HEK293 (cell line): ENCODE data around the gene NRP1.

Experiments used
- CTCF ChIA-PET: fragments of 350-600 bp; formaldehyde crosslinking; extraction: SDS; loops from one replicate; lab custom pipeline; 2021; ENCODE audit warnings: antibody characterized with exemption; lab: Yijun Ruan, JAX
- POLR2A ChIA-PET: fragments of 300-600 bp; formaldehyde crosslinking; extraction: SDS; loops from one replicate; lab custom pipeline; 2020; ENCODE audit warnings: antibody characterized with exemption, inconsistent platforms; lab: Yijun Ruan, JAX
- H3K27ac ChIP-seq: fragments of 200-500 bp; sonication (Bioruptor generic); 2 replicates; pipeline ENCODE4 v1.5.1; 2014; ENCODE audit warnings: low read depth, low read length, control low read depth, inconsistent platforms; ENCODE audit errors: extremely low read depth
- H3K36me3 ChIP-seq, 2 experiments: fragments of 200-500 bp in 1 of 2; sonication (Bioruptor generic) in 1 of 2; 1 replicate in 1 of 2; 2 replicates in 1 of 2; pipeline ENCODE4 v1.5.1; 2014 to 2017; ENCODE audit warnings: inconsistent platforms in 2 of 2, low read length in 2 of 2; ENCODE audit not compliant: control insufficient read depth in 2 of 2, insufficient read depth in 1 of 2
- H3K4me1 ChIP-seq: fragments of 200-500 bp; sonication (Bioruptor generic); 2 replicates; pipeline ENCODE4 v1.5.1; 2014; ENCODE audit warnings: mild to moderate bottlenecking, low read length, inconsistent platforms; ENCODE audit not compliant: control insufficient read depth, insufficient read depth
- H3K4me3 ChIP-seq: 2 replicates; pipeline ENCODE4 v1.5.1; 2011; ENCODE audit warnings: low read depth, mild to moderate bottlenecking, control low read depth, low read length, moderate library complexity
- H3K9me3 ChIP-seq: fragments of 200-500 bp; sonication (Bioruptor generic); 2 replicates; pipeline ENCODE4 v1.5.1; 2014; ENCODE audit warnings: low read depth, low read length, inconsistent platforms; ENCODE audit not compliant: control insufficient read depth, insufficient read depth
- ATF2 ChIP-seq: fragments of 450-650 bp; formaldehyde crosslinking; IDR thresholded peaks from 2 replicates; pipeline ENCODE4 v1.5.1; 2016; ENCODE audit warnings: missing biosample characterization, missing genetic modification characterization, low read depth
- BCL11B ChIP-seq: fragments of 450-650 bp; formaldehyde crosslinking; IDR thresholded peaks from 2 replicates; pipeline ENCODE4 v1.5.1; 2016; ENCODE audit warnings: low read depth, missing biosample characterization, missing genetic modification characterization
- CTCF ChIP-seq: fragments of 450-650 bp; formaldehyde crosslinking; IDR thresholded peaks from 2 replicates; pipeline ENCODE4 v1.5.1; 2016; ENCODE audit warnings: missing biosample characterization, missing genetic modification characterization
- KLF1 ChIP-seq: fragments of 450-650 bp; formaldehyde crosslinking; IDR thresholded peaks from 2 replicates; pipeline ENCODE4 v1.5.1; 2016; ENCODE audit warnings: missing biosample characterization, missing genetic modification characterization
- REST ChIP-seq: fragments of 450-650 bp; formaldehyde crosslinking; IDR thresholded peaks from 2 replicates; pipeline ENCODE4 v1.5.1; 2016; ENCODE audit warnings: missing biosample characterization, missing genetic modification characterization
- SP2 ChIP-seq: fragments of 450-650 bp; formaldehyde crosslinking; IDR thresholded peaks from 2 replicates; pipeline ENCODE4 v1.5.1; 2016; ENCODE audit warnings: missing biosample characterization, missing genetic modification characterization
- SP3 ChIP-seq: fragments of 450-650 bp; formaldehyde crosslinking; IDR thresholded peaks from 2 replicates; pipeline ENCODE4 v1.5.1; 2016; ENCODE audit warnings: missing biosample characterization, missing genetic modification characterization
- ZBTB44 ChIP-seq: fragments of 450-650 bp; IDR thresholded peaks from 2 replicates; pipeline ENCODE4 v1.5.1; 2018; ENCODE audit warnings: missing biosample characterization, mild to moderate bottlenecking, missing genetic modification characterization
- ZNF114 ChIP-seq: fragments of 450-650 bp; formaldehyde crosslinking; IDR thresholded peaks from 2 replicates; pipeline ENCODE4 v1.5.0; 2017; ENCODE audit warnings: missing biosample characterization, missing genetic modification characterization
- ZNF140 ChIP-seq: fragments of 450-650 bp; formaldehyde crosslinking; IDR thresholded peaks from 2 replicates; pipeline ENCODE4 v1.5.1; 2016; ENCODE audit warnings: missing biosample characterization, missing genetic modification characterization
- ZNF18 ChIP-seq: fragments of 450-650 bp; formaldehyde crosslinking; IDR thresholded peaks from 2 replicates; pipeline ENCODE4 v1.5.1; 2016; ENCODE audit warnings: missing biosample characterization, missing genetic modification characterization
- ZNF2 ChIP-seq: fragments of 450-650 bp; formaldehyde crosslinking; IDR thresholded peaks from 2 replicates; pipeline ENCODE4 v1.5.1; 2016; ENCODE audit warnings: missing biosample characterization, missing genetic modification characterization
- ZNF211 ChIP-seq: fragments of 450-650 bp; formaldehyde crosslinking; IDR thresholded peaks from 2 replicates; pipeline ENCODE4 v1.5.1; 2016; ENCODE audit warnings: low read depth, missing biosample characterization, missing genetic modification characterization
- ZNF239 ChIP-seq: fragments of 450-650 bp; formaldehyde crosslinking; IDR thresholded peaks from 2 replicates; pipeline ENCODE4 v1.5.1; 2016; ENCODE audit warnings: missing biosample characterization, missing genetic modification characterization
- ZNF266 ChIP-seq: fragments of 450-650 bp; formaldehyde crosslinking; IDR thresholded peaks from 2 replicates; pipeline ENCODE4 v1.5.1; 2016; ENCODE audit warnings: missing biosample characterization, missing genetic modification characterization, low read depth
- ZNF341 ChIP-seq: fragments of 450-650 bp; formaldehyde crosslinking; IDR thresholded peaks from 2 replicates; pipeline ENCODE4; 2016; ENCODE audit warnings: low read depth, missing biosample characterization, missing genetic modification characterization
- ZNF530 ChIP-seq: fragments of 450-650 bp; formaldehyde crosslinking; IDR thresholded peaks from 2 replicates; pipeline ENCODE4 v1.5.1; 2016; ENCODE audit warnings: low read depth, missing biosample characterization, missing genetic modification characterization
- ZNF544 ChIP-seq: fragments of 450-650 bp; formaldehyde crosslinking; IDR thresholded peaks from 2 replicates; pipeline ENCODE4 v1.5.0; 2017; ENCODE audit warnings: missing biosample characterization, missing genetic modification characterization
- ZNF560 ChIP-seq: fragments of 450-650 bp; formaldehyde crosslinking; IDR thresholded peaks from 2 replicates; pipeline ENCODE4 v1.5.1; 2017; ENCODE audit warnings: missing biosample characterization, missing genetic modification characterization, borderline replicate concordance
- ZNF600 ChIP-seq: fragments of 450-650 bp; formaldehyde crosslinking; IDR thresholded peaks from 2 replicates; pipeline ENCODE4 v1.5.1; 2016; ENCODE audit warnings: missing biosample characterization, missing genetic modification characterization
- ZNF76 ChIP-seq: fragments of 450-650 bp; formaldehyde crosslinking; IDR thresholded peaks from 2 replicates; pipeline ENCODE4; 2016; ENCODE audit warnings: low read depth, missing biosample characterization, missing genetic modification characterization, borderline replicate concordance
- ZXDB ChIP-seq: fragments of 450-650 bp; formaldehyde crosslinking; IDR thresholded peaks from 2 replicates; pipeline ENCODE4 v1.5.1; 2016; ENCODE audit warnings: missing biosample characterization, missing genetic modification characterization

The NRP1 gene

GRCh38 chr10:33345236-33345635, 10.8 kb upstream of the NRP1 start:
- TF ChIP-seq ZNF211 (tag by site-specific recombination), result no peak
- no peak for TF ChIP-seq ATF2 (tag by site-specific recombination)
- no peak for TF ChIP-seq ZNF114
- no peak for TF ChIP-seq ZNF544
- TF ChIP-seq REST, result no peak
- TF ChIP-seq ZNF76 (tag by site-specific recombination), result no peak
- TF ChIP-seq KLF1 (tag by site-specific recombination), result no peak
- no peak for TF ChIP-seq ZNF600
- TF ChIP-seq ZBTB44, result no peak
- no peak for TF ChIP-seq ZNF18 (tag by site-specific recombination)
- no peak for TF ChIP-seq ZNF2 (tag by site-specific recombination)
- TF ChIP-seq SP2 (tag by site-specific recombination), result no peak
- no peak for TF ChIP-seq ZNF239
- H3K4me1 ChIP-seq, result 0 out of 2 replicates have a peak, but pooled peaks cover 3% of the 10 kb centered on the region
- POLR2A ChIA-PET, result no interaction called here

GRCh38 chr10:33344676-33345075, 10.2 kb upstream of the NRP1 start:
- ChIA-PET CTCF (no interaction called here), POLR2A (no interaction called here)
- 0 out of 2 replicates have a peak, but pooled peaks cover 3% of the 10 kb centered on the region for H3K4me1 ChIP-seq
- no peak overlapping the region for H3K27ac ChIP-seq
- H3K4me3 ChIP-seq, result no peak overlapping the region
- H3K9me3 ChIP-seq, result no peaks in the 10 kb centered on the region
- TF ChIP-seq ZNF266 (tag by site-specific recombination) (peak; percentile 99), ZNF341 (tag by site-specific recombination) (no peak)
- no peaks in the 10 kb centered on the region for H3K36me3 ChIP-seq

More at GRCh38 chr10:33345236-33345635, 10.8 kb upstream of the NRP1 start:
- H3K9me3 ChIP-seq, result no peaks in the 10 kb centered on the region
- H3K4me3 ChIP-seq, result no peak overlapping the region
- H3K27ac ChIP-seq, result no peak overlapping the region
- H3K36me3 ChIP-seq, result no peaks in the 10 kb centered on the region
- CTCF ChIA-PET, result no interaction called here

GRCh38 chr10:33341637-33342036, 7.2 kb upstream of the NRP1 start:
- POLR2A ChIA-PET, result no interaction called here
- Histone ChIP-seq H3K4me3 (no peak overlapping the region), H3K4me1 (peaks cover 13% of the 10 kb centered on the region), H3K27ac (no peak overlapping the region), H3K36me3 (no peaks in the 10 kb centered on the region), H3K9me3 (no peaks in the 10 kb centered on the region)
- TF ChIP-seq ZNF140 (no peak), BCL11B (no peak), CTCF (tag by site-specific recombination) (no peak), ZXDB (tag by site-specific recombination) (no peak), ZNF560 (tag by site-specific recombination) (no peak), ZNF530 (tag by site-specific recombination) (no peak), ZBTB44 (no peak), SP3 (no peak)
- CTCF ChIA-PET, result no interaction called here
